Astrocyte (in vitro differentiated cells and primary cell): ENCODE results near the gene CDH13. TPM values are rescaled to one million over a fixed set of nuclear protein-coding genes. Genes with fewer than 3 reads are reported as not detected.

Experiments
- DNase-seq: peaks from one replicate; pipeline ENCODE4 v3.0.0-alpha.2; 2010; ENCODE audit warnings: low read depth
- FAIRE-seq: peaks from 2 replicates; lab custom pipeline; 2011; peaks lifted over from hg19 to GRCh38; lab: Jason Lieb, UNC
- H2AFZ ChIP-seq: 2 replicates; pipeline ENCODE4 v1.6.0; 2012; ENCODE audit warnings: low read depth, low read length, inconsistent platforms
- H3K27ac ChIP-seq: 2 replicates; pipeline ENCODE4 v1.5.1; 2011; ENCODE audit warnings: low read depth, low read length, inconsistent platforms
- H3K27me3 ChIP-seq: 2 replicates; pipeline ENCODE4 v1.6.0; 2011; ENCODE audit warnings: low read length, inconsistent platforms; ENCODE audit not compliant: insufficient read depth
- H3K36me3 ChIP-seq: 2 replicates; pipeline ENCODE4 v1.5.1; 2011; ENCODE audit warnings: low read length, inconsistent platforms; ENCODE audit not compliant: insufficient read depth
- H3K4me1 ChIP-seq: 2 replicates; pipeline ENCODE4 v1.5.1; 2011; ENCODE audit warnings: low read length, inconsistent platforms; ENCODE audit not compliant: insufficient read depth
- H3K4me2 ChIP-seq: 2 replicates; pipeline ENCODE4 v1.6.0; 2012; ENCODE audit warnings: low read length, inconsistent platforms
- H3K4me3 ChIP-seq: 2 replicates; pipeline ENCODE4 v1.5.1; 2011; ENCODE audit warnings: low read depth, mild to moderate bottlenecking, low read length, inconsistent platforms; ENCODE audit not compliant: insufficient read depth
- H3K79me2 ChIP-seq: 2 replicates; pipeline ENCODE4 v1.6.0; 2012; ENCODE audit warnings: mild to moderate bottlenecking, low read length, inconsistent platforms; ENCODE audit not compliant: insufficient read depth
- H3K9ac ChIP-seq: 2 replicates; pipeline ENCODE4 v1.6.0; 2012; ENCODE audit warnings: mild to moderate bottlenecking, low read length, inconsistent platforms
- H3K9me3 ChIP-seq: 2 replicates; pipeline ENCODE4 v1.5.1; 2012; ENCODE audit warnings: low read depth, mild to moderate bottlenecking, low read length, inconsistent platforms; ENCODE audit not compliant: insufficient read depth
- H4K20me1 ChIP-seq: 2 replicates; pipeline ENCODE4 v1.6.0; 2012; ENCODE audit warnings: low read length, inconsistent platforms; ENCODE audit not compliant: insufficient read depth
- H3K27ac Mint-ChIP-seq: one replicate; pipeline ENCODE4 v1.8.0; 2021; ENCODE audit warnings: mild to moderate bottlenecking, mixed read lengths; ENCODE audit not compliant: unreplicated experiment
- H3K27me3 Mint-ChIP-seq: one replicate; pipeline ENCODE4 v1.8.0; 2021; ENCODE audit warnings: low read depth, mixed read lengths; ENCODE audit not compliant: unreplicated experiment
- H3K36me3 Mint-ChIP-seq: one replicate; pipeline ENCODE4 v1.8.0; 2021; ENCODE audit warnings: low read depth, mixed read lengths; ENCODE audit not compliant: unreplicated experiment
- H3K4me1 Mint-ChIP-seq: one replicate; pipeline ENCODE4 v1.8.0; 2021; ENCODE audit warnings: low read depth, mixed read lengths; ENCODE audit not compliant: unreplicated experiment
- H3K4me3 Mint-ChIP-seq: one replicate; pipeline ENCODE4 v1.8.0; 2021; ENCODE audit warnings: mild to moderate bottlenecking, moderate library complexity, mixed read lengths; ENCODE audit not compliant: unreplicated experiment
- H3K9me3 Mint-ChIP-seq: one replicate; pipeline ENCODE4 v1.8.0; 2021; ENCODE audit warnings: mild to moderate bottlenecking, mixed read lengths; ENCODE audit not compliant: unreplicated experiment
- EZH2 ChIP-seq: IDR thresholded peaks from 2 replicates; pipeline ENCODE4 v1.6.1; 2012; ENCODE audit warnings: mild to moderate bottlenecking, low read length, inconsistent platforms; ENCODE audit not compliant: insufficient read depth
- total RNA-seq: library from RNA; stranded (reverse); gene quantifications from 2 replicates; pipeline ENCODE4 v1.2.1, GENCODE V29; 2021
- TF ChIP-seq, protein P1 (sequence below): IDR thresholded peaks from 2 replicates; pipeline ENCODE4 v1.5.1; 2011; ENCODE audit warnings: low read depth, mild to moderate bottlenecking, inconsistent platforms, low read length, moderate library complexity; ENCODE audit not compliant: insufficient read depth

Gene CDH13
- total RNA-seq, 1 donor from 2014 or later, result 41.7 TPM

DNA sequence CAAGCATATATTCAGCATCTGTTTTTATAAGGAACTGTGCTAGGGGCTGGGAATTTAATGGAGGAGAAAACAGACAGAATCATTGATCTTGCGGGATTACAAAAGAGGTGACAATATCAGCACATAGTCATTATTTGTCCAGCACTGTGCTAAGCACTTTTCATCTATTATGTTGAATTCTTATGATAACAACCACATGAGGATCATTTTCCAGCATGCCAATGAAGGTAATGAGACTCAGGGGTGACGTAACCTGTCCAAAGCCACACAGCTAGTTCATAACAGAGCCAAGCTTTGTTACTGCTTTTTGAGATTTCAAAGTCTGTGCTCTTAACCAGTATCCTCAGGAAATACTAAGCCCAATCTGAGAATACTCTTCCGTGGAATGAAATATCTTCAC, 503.3 kb downstream of the CDH13 start:
- H3K4me3 ChIP-seq, result no peak overlapping the region
- peaks cover 11% of the 10 kb centered on the region for H3K9me3 ChIP-seq
- no peak overlapping the region for H3K27ac ChIP-seq
- Mint-ChIP-seq H3K4me3 (no peak overlapping the region), H3K36me3 (peaks cover 12% of the 10 kb centered on the region), H3K27ac (no peak overlapping the region), H3K27me3 (peaks cover 4% of the 10 kb centered on the region), H3K9me3 (peaks cover 16% of the 10 kb centered on the region), H3K4me1 (no peaks in the 10 kb centered on the region)
- no peaks in the 10 kb centered on the region for H3K4me1 ChIP-seq
- H3K79me2 ChIP-seq, result no peaks in the 10 kb centered on the region
- H4K20me1 ChIP-seq, result no peaks in the 10 kb centered on the region
- TF ChIP-seq, protein P1, sequence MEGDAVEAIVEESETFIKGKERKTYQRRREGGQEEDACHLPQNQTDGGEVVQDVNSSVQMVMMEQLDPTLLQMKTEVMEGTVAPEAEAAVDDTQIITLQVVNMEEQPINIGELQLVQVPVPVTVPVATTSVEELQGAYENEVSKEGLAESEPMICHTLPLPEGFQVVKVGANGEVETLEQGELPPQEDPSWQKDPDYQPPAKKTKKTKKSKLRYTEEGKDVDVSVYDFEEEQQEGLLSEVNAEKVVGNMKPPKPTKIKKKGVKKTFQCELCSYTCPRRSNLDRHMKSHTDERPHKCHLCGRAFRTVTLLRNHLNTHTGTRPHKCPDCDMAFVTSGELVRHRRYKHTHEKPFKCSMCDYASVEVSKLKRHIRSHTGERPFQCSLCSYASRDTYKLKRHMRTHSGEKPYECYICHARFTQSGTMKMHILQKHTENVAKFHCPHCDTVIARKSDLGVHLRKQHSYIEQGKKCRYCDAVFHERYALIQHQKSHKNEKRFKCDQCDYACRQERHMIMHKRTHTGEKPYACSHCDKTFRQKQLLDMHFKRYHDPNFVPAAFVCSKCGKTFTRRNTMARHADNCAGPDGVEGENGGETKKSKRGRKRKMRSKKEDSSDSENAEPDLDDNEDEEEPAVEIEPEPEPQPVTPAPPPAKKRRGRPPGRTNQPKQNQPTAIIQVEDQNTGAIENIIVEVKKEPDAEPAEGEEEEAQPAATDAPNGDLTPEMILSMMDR, result no peak
- TF ChIP-seq EZH2, result no peak
- DNase-seq (no peak), FAIRE-seq (no peak)
- H2AFZ ChIP-seq, result no peak overlapping the region
- no peak overlapping the region for H3K4me2 ChIP-seq
- no peak overlapping the region for H3K9ac ChIP-seq
- H3K27me3 ChIP-seq, result no peaks in the 10 kb centered on the region
- H3K36me3 ChIP-seq, result peaks cover 12% of the 10 kb centered on the region

GRCh38 chr16:83134638-83135037, 507.9 kb downstream of the CDH13 start:
- H3K4me3 Mint-ChIP-seq, result no peak overlapping the region
- Histone ChIP-seq H3K9ac (no peak overlapping the region), H2AFZ (no peak overlapping the region), H3K27me3 (no peaks in the 10 kb centered on the region), H3K36me3 (no peaks in the 10 kb centered on the region), H3K4me3 (no peak overlapping the region), H4K20me1 (peaks cover 20% of the 10 kb centered on the region), H3K4me1 (peaks cover 16% of the 10 kb centered on the region), H3K79me2 (no peaks in the 10 kb centered on the region), H3K4me2 (no peak overlapping the region), H3K27ac (no peak overlapping the region), H3K9me3 (no peaks in the 10 kb centered on the region)
- DNase-seq, result no peak
- no peak overlapping the region for H3K27ac Mint-ChIP-seq
- FAIRE-seq, result no peak
- H3K27me3 Mint-ChIP-seq, result peaks cover 3% of the 10 kb centered on the region
- H3K36me3 Mint-ChIP-seq, result no peaks in the 10 kb centered on the region
- no peaks in the 10 kb centered on the region for H3K9me3 Mint-ChIP-seq
- no peak for TF ChIP-seq EZH2
- TF ChIP-seq, protein P1, result no peak
- H3K4me1 Mint-ChIP-seq, result no peaks in the 10 kb centered on the region

DNA sequence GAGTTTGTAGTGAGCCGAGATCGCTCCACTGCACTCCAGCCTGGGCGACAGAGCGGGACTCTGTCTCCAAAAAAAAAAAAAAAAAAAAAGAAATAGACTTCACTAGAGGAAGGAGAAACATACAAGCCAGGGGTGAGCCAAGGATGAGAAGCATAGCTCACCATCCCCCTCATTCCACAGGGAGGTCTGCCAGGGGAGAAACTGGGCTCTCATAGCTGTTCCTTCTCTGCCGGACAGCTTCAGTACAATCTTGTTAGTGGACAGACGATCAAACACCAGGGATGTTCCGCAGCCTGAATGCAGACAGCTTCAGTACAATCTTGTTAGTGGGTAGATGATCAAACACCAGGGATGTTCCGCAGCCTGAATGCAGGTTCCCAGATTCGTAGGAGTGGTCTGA, 509.6 kb downstream of the CDH13 start:
- H3K27ac Mint-ChIP-seq, result no peak overlapping the region
- H3K4me3 Mint-ChIP-seq, result no peak overlapping the region
- no peaks in the 10 kb centered on the region for H3K4me1 Mint-ChIP-seq
- Histone ChIP-seq H3K36me3 (no peaks in the 10 kb centered on the region), H3K4me3 (no peak overlapping the region), H3K27ac (no peak overlapping the region), H3K4me1 (peaks cover 16% of the 10 kb centered on the region), H3K9ac (no peak overlapping the region), H3K9me3 (no peaks in the 10 kb centered on the region), H3K4me2 (peak overlapping the region; percentile 89), H3K27me3 (no peaks in the 10 kb centered on the region), H2AFZ (no peak overlapping the region), H3K79me2 (no peaks in the 10 kb centered on the region), H4K20me1 (peaks cover 20% of the 10 kb centered on the region)
- H3K36me3 Mint-ChIP-seq, result peaks cover 5% of the 10 kb centered on the region
- H3K9me3 Mint-ChIP-seq, result no peaks in the 10 kb centered on the region
- no peak for TF ChIP-seq EZH2
- TF ChIP-seq, protein P1, result no peak
- no peak for FAIRE-seq
- H3K27me3 Mint-ChIP-seq, result peaks cover 4% of the 10 kb centered on the region
- no peak for DNase-seq
